ENCODE results near the gene CACNA2D3.

DNA sequence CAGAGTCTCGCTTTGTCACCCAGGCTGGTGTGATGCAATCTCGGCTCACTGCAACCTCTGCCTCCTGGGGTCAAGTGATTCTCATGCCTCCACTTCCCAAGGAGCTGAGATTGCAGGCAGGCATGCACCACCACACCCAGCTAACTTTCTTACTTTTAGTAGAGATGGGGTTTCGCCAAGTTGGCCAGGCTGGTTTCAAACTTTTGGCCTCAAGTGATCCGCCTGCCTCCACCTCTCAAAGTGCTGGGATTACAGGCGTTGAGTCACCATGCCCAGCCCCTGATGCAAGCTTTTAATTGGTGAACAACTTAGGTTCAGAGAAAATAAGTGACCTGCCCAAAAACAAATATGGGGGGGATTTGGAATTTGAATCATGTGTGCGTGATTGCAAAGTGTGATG is 559.4 kb downstream of the CACNA2D3 start:
- TF ChIP-seq, protein P1, sequence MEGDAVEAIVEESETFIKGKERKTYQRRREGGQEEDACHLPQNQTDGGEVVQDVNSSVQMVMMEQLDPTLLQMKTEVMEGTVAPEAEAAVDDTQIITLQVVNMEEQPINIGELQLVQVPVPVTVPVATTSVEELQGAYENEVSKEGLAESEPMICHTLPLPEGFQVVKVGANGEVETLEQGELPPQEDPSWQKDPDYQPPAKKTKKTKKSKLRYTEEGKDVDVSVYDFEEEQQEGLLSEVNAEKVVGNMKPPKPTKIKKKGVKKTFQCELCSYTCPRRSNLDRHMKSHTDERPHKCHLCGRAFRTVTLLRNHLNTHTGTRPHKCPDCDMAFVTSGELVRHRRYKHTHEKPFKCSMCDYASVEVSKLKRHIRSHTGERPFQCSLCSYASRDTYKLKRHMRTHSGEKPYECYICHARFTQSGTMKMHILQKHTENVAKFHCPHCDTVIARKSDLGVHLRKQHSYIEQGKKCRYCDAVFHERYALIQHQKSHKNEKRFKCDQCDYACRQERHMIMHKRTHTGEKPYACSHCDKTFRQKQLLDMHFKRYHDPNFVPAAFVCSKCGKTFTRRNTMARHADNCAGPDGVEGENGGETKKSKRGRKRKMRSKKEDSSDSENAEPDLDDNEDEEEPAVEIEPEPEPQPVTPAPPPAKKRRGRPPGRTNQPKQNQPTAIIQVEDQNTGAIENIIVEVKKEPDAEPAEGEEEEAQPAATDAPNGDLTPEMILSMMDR (IDR thresholded peaks at IDR 0.05) = no peak
- TF ChIP-seq POLR2A (IDR thresholded peaks at IDR 0.05) (no peak), EP300 (IDR thresholded peaks at IDR 0.05) (no peak)

All from tibial nerve (tissue), 4 donors.